GM19099 (cell line): ENCODE results near the gene KLHL8.
A peak's percentile ranks its signal among the peaks of the same experiment; 100 is the strongest.

ENCODE experiments used
- POLR2A ChIP-seq: IDR thresholded peaks from 3 replicates; pipeline ENCODE4 v1.6.1; 2011; ENCODE audit warnings: low read depth; ENCODE audit not compliant: insufficient read length; ENCODE audit errors: extremely low read depth

The KLHL8 gene

DNA sequence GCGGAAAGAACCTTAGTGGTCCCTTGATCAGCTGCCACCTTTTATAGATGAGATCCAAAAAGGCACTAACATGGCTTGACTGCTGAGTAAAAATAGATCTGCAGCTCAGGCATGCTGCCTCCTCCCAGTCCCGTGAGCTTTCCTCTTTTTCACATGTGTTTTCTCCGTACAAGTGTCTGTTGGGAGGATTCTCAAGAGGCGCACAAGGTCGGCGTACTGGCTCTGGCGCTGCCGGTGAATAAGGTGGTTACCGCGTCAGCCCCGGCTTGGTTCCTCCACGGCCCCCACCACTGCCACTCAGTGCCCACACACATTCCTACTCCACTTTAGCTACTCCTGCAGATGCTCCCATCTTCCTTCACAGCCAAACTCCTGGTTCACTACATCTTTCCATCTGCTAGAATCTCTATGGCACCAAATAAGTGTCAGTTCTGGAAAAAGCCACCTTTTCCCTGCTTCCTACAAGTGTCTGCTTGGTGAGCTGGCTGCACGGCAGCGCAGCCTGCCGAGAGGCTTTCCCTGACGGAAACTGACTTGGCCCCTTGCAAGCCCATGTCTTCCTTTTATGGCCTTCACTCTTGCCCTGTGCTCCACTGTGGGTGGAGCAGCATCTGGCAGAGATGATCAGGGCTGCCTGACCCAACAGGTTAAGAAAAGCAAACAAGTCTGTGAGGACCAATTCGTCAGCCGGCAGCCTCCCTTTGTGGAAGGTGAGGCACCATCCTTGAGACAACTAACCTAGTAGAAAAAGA lies 99.8 kb downstream of the KLHL8 start:
- TF ChIP-seq POLR2A = no peak

DNA sequence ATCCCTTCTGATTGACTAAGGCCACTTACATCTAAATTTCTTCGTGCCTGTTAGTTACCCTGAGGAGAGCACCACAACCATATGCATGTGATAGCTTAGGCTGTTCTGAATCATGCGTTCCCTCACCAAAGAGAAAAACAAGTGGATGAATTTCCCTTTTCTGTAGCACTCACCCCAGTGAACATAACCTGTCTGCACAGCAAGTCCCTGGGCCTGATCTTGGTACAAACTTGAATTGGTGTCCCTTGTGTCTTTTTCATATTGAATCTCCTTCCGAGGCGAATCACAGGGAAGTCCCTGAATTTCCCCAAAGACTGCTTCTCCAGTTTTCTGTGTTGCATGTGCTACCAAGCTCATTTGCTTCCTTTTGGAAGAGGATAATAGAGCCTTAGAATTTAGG lies 100.4 kb downstream of the KLHL8 start:
- no peak for TF ChIP-seq POLR2A

DNA sequence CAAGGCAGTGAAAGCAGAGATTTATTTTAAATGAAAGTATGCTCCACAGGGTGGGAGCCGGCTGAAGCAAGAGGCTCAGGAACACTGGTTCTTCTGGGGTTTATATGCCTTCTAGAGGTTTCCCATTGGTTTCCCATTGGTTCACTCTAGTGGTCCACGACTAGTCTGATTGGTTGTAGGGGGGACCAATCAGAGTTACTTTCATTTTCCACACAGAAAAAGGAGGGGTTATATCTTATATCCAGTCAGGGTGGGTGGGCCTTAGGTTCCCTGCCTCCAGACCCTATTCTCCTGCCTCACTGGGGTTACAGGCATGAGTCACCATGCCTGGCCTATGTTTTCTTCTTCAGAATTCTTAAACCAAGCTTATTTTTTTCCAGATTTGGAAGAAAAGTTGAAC lies 101.6 kb downstream of the KLHL8 start:
- TF ChIP-seq POLR2A = no peak

DNA sequence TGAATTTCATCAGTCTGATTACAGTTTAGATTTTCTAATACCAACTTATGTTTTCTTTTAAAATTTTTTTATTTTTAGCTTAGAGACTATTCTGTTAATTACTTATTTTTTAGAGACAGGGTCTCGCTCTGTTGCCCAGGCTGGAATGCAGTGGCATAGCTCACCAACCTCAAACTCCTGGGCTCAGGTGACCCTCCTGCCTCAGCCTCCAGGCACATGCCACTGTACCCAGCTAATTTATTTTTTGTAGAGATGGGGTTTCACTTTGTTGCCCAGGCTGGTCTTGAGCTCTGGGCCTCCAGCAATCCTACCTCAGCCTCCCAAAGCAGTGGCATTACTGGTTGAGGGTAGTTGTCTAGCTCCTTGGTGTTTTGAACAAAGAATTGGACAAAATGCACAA lies 102.0 kb downstream of the KLHL8 start:
- no peak for TF ChIP-seq POLR2A

DNA sequence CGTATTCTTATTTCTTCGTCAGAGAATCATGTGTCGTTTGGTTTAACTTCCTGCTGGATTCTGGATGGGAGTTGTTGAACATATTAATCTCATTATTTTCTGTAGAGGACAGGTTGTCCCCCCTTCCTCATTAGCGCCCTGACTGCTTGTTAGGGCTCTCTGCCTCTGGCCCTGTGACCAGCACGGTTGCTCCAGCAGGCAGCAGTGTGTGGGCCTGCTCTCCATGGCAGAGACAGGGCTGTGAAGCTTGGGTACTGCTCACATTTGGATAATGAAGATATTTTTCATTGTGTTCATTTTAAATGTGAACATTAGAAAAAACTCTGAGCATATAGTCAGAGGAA lies 102.7 kb downstream of the KLHL8 start:
- peak; percentile 17 for TF ChIP-seq POLR2A

DNA sequence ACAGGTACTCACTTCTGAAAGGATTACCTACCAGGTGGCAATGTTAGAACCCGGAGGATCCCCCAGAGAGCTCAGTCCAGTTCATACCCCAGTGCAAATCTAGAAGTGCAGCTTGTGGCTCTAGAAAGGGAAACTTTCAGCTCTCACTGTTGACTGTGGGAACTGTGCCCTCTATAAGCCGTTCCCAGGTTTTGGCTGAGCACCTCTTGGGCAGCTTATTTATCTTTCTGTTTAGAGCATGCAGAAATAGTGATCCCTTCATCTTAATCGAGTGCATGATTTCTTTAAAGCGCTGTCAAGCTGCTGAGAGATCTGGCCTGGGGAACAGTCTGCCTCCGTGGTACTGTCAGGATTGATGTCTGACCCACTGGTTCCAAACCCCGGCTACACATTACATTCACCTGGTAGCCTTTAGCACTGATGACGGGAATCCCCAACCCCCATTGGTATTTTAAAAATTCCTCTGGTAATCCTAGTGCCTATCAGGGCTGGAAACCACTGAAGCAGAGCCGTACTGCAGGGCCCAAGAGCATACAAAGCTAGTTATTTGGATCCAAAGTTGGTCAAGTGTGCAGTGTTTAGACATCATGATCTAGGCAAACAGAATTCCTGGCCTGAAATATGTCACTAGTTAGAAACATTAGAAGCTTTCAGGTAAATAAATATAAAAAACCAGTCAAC lies 103.2 kb downstream of the KLHL8 start:
- TF ChIP-seq POLR2A = no peak

DNA sequence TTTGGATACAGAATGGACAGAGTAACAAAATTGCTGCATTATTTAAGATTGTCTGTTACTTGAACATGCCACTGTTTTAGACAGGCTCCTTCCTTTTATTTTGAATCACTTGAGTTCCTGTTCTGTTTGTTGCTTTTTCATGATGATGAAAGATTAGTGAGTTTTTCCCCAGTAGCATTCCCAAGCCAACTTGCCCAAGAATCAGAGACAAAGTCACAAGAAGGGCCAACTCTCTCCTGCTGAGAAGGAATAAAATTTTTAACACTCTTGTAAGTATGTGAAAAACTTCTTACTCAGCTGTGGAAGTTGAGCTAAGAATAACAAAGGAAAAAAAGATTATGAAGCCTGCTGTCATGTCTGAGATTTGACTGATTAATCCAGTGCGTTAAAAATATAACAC lies 104.2 kb downstream of the KLHL8 start:
- TF ChIP-seq POLR2A = no peak

DNA sequence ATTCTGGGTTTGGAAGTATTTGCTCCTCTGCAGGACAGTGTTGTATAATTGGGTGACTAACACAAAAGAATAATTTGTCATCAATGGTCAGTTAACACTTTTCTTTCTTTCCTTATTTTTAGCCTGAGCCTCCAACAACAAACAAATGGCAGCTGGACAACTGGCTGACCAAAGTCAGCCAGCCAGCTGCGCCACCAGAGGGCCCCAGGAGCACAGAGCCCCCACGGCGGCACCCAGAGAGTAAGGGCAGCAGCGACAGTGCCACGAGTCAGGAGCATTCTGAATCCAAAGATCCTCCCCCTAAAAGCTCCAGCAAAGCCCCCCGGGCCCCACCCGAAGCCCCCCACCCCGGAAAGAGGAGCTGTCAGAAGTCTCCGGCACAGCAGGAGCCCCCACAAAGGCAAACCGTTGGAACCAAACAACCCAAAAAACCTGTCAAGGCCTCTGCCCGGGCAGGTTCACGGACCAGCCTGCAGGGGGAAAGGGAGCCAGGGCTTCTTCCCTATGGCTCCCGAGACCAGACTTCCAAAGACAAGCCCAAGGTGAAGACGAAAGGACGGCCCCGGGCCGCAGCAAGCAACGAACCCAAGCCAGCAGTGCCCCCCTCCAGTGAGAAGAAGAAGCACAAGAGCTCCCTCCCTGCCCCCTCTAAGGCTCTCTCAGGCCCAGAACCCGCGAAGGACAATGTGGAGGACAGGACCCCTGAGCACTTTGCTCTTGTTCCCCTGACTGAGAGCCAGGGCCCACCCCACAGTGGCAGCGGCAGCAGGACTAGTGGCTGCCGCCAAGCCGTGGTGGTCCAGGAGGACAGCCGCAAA lies 106.0 kb downstream of the KLHL8 start:
- no peak for TF ChIP-seq POLR2A

DNA sequence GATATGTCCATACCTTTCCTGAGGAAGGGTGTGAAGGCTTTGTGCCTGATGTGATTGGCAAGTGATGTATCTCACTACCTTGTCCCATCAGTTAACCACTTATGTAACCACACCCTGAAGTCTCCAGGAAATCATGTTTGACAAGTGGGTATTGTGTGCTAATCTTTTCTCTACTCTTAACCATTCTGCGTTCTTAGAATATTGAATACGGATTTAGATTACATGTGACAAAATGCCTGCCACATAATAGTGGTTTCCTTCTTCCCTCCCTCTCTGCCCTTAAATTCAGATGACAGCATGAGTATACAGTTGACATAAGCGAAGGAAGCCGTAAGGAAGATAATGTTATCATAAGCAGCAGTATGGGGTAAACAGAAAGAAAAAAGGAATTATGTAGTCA lies 108.4 kb downstream of the KLHL8 start:
- TF ChIP-seq POLR2A = no peak
